Calu3 (cell line): Measurements from ENCODE around the gene RAP2A. TPM values are rescaled to one million over a fixed set of nuclear protein-coding genes. Genes with fewer than 3 reads are reported as not detected.

Source experiments
- BruUV-seq: library from RNA; stranded (reverse); fragments of 400-500 nt; replicated peaks from 2 replicates; lab custom pipeline; 2021; lab: Mats Ljungman, UMichigan
- CTCF ChIA-PET: fragments of 300-600 bp; sonication (Branson Sonifier 250); formaldehyde crosslinking; loops from one replicate; lab custom pipeline; 2022; ENCODE audit warnings: antibody characterized with exemption; lab: Charles Lee
- DNase-seq: peaks from one replicate; pipeline ENCODE4 v3.0.0; 2022
- H3K27ac Mint-ChIP-seq: one replicate; pipeline ENCODE4 v1.8.0; 2022; ENCODE audit warnings: mixed read lengths; ENCODE audit not compliant: unreplicated experiment
- H3K27me3 Mint-ChIP-seq: one replicate; pipeline ENCODE4 v1.8.0; 2022; ENCODE audit warnings: mixed read lengths; ENCODE audit not compliant: unreplicated experiment
- H3K36me3 Mint-ChIP-seq: one replicate; pipeline ENCODE4 v1.8.0; 2022; ENCODE audit warnings: mild to moderate bottlenecking, moderate library complexity, mixed read lengths; ENCODE audit not compliant: insufficient read depth, unreplicated experiment
- H3K4me1 Mint-ChIP-seq: one replicate; pipeline ENCODE4 v1.8.0; 2022; ENCODE audit warnings: mild to moderate bottlenecking, low read depth, mixed read lengths; ENCODE audit not compliant: unreplicated experiment
- H3K4me3 Mint-ChIP-seq: one replicate; pipeline ENCODE4 v1.8.0; 2022; ENCODE audit warnings: mild to moderate bottlenecking, low read depth, moderate library complexity, mixed read lengths; ENCODE audit not compliant: unreplicated experiment
- H3K9me3 Mint-ChIP-seq: one replicate; pipeline ENCODE4 v1.8.0; 2022; ENCODE audit warnings: low read depth, mixed read lengths; ENCODE audit not compliant: unreplicated experiment
- CTCF ChIP-seq: fragments of 200-600 bp; IDR thresholded peaks from one replicate; pipeline ENCODE4 v1.8.0; 2022; ENCODE audit warnings: antibody characterized with exemption; ENCODE audit not compliant: unreplicated experiment
- intact Hi-C: fragments of 100-400 bp; cut with micrococcal nuclease; formaldehyde crosslinking; loops from one replicate; pipeline ENCODE4 v1.10.0; 2022; ENCODE audit not compliant: unreplicated experiment
- total RNA-seq: library from RNA; stranded (reverse); gene quantifications from 2 replicates; pipeline ENCODE4 v1.2.3, GENCODE V29; 2022

The RAP2A gene
- total RNA-seq, 1 experiment from 2014 or later: 7.7 TPM

- Mint-ChIP-seq H3K4me3 (no peak overlapping the region), H3K9me3 (no peaks in the 10 kb centered on the region), H3K36me3 (no peaks in the 10 kb centered on the region), H3K4me1 (no peaks in the 10 kb centered on the region), H3K27me3 (no peaks in the 10 kb centered on the region), H3K27ac (no peak overlapping the region)
- BruUV-seq: no TSS peak
- no peak for DNase-seq
- CTCF ChIA-PET: no interaction called here
- TF ChIP-seq CTCF: no peak
- intact Hi-C loops: no loop called here
Measured at GRCh38 chr13:97492684-97493371, 58.9 kb downstream of the RAP2A start.

GRCh38 chr13:97493456-97493855 is 59.5 kb downstream of the RAP2A start:
- no peaks in the 10 kb centered on the region for H3K4me1 Mint-ChIP-seq
- CTCF ChIA-PET: no interaction called here
- no peak for TF ChIP-seq CTCF
- no peak overlapping the region for H3K27ac Mint-ChIP-seq
- no peaks in the 10 kb centered on the region for H3K9me3 Mint-ChIP-seq
- intact Hi-C loops: no loop called here
- H3K4me3 Mint-ChIP-seq: no peak overlapping the region
- H3K27me3 Mint-ChIP-seq: no peaks in the 10 kb centered on the region
- no peak for DNase-seq
- no TSS peak for BruUV-seq
- no peaks in the 10 kb centered on the region for H3K36me3 Mint-ChIP-seq

DNA sequence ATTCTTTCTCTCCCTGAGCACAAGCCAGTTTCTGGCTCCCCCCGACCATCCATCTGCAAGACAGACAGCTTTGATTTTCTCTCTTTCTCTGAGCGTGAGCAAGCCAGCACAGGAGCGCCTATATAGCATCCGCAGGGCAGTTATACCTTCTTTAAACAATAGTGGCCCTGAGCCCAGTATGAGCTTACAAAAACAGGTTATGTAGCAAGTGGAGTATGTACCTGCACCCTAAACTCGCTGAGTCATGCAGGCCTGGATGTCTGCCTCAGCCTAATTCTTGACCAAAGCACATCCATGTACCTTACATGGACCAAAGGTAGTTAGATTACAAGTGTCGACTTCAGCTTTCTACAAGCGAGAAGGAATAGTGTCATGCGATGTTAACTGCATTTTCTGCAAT is 61.7 kb downstream of the RAP2A start:
- Mint-ChIP-seq H3K36me3 (no peaks in the 10 kb centered on the region), H3K9me3 (no peaks in the 10 kb centered on the region), H3K27me3 (no peaks in the 10 kb centered on the region), H3K27ac (no peak overlapping the region), H3K4me3 (no peak overlapping the region), H3K4me1 (no peaks in the 10 kb centered on the region)
- no peak for DNase-seq
- TF ChIP-seq CTCF: no peak
- no TSS peak for BruUV-seq
- intact Hi-C loops: no loop called here
- CTCF ChIA-PET: no interaction called here

DNA sequence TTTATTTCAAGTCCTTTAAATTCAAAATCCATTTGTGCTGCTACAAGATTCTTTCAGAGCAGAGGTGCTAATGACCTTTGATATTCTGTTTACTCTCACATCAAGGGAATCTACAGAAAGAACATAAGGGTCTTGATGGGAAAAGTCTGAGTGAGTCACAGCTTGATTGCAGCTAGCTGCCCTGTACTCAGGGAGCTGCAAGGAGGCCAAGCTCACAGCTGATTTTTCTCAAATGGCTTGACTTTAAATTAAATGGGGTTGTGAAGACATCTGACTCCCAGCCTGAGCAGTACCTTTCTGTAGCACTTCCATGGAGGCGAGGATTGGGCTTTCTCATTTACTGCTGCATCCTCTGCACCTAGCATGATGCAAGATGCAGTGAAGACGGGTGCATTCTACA is 62.5 kb downstream of the RAP2A start:
- no TSS peak for BruUV-seq
- Mint-ChIP-seq H3K9me3 (no peaks in the 10 kb centered on the region), H3K36me3 (no peaks in the 10 kb centered on the region), H3K27me3 (no peaks in the 10 kb centered on the region), H3K27ac (no peak overlapping the region), H3K4me1 (no peaks in the 10 kb centered on the region), H3K4me3 (no peak overlapping the region)
- TF ChIP-seq CTCF: no peak
- intact Hi-C loops: no loop called here
- CTCF ChIA-PET: no interaction called here
- DNase-seq: no peak
